A673 (cell line): Measurements from ENCODE around the gene MTMR3.

Source experiments
- CTCF ChIP-seq: fragments of 300-800, 200-600 bp; sonication (generic); conservative IDR thresholded peaks from 2 replicates; pipeline ENCODE4 v1.5.1; 2017; ENCODE audit warnings: low read depth, mild to moderate bottlenecking, antibody characterized with exemption, low read length, moderate library complexity, mixed read lengths
- EZH2 ChIP-seq: fragments of 200-600 bp; sonication (generic); IDR thresholded peaks from 2 replicates; pipeline ENCODE4 v1.6.1; 2017; ENCODE audit warnings: borderline replicate concordance, low read depth, mild to moderate bottlenecking, mixed read lengths, antibody characterized with exemption, low read length; ENCODE audit not compliant: poor library complexity, severe bottlenecking

GRCh38 chr22:29947410-29948384 is 64.7 kb downstream of the MTMR3 start:
- TF ChIP-seq CTCF, result no peak
- no peak for TF ChIP-seq EZH2
